SH-SY5Y (cell line): ENCODE measurements around the gene COL25A1.

Experiments
- GATA2 ChIP-seq: IDR thresholded peaks from 2 replicates; pipeline ENCODE4 v1.6.1; 2011; ENCODE audit warnings: mild to moderate bottlenecking, low read depth, low read length
- GATA3 ChIP-seq: IDR thresholded peaks from 2 replicates; pipeline ENCODE4 v1.6.1; 2011; ENCODE audit warnings: low read depth, mild to moderate bottlenecking, low read length, moderate library complexity

Gene COL25A1

GRCh38 chr4:109214622-109215301 is 87.7 kb downstream of the COL25A1 start:
- TF ChIP-seq GATA2, result no peak
- no peak for TF ChIP-seq GATA3

DNA sequence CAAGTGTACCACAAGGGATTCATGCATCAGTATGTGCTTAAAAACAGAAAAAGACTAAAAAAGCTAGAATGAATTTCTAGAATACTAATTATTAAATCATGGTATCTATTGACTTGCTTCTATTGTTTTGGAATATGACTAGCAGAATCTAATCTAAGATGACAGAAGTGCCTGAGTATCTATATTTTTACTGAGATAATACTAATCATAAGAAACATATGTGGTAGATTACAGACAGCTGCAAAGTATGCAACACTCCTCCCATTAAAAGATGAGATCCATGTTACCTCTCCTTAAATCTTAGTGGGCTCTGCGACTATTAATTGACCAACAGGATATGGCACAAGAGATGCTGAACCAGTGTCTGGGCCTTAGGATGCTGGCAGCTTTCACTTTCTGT is 89.4 kb downstream of the COL25A1 start:
- TF ChIP-seq GATA3 (no peak), GATA2 (no peak)

GRCh38 chr4:109211671-109212070 is 90.8 kb downstream of the COL25A1 start:
- TF ChIP-seq GATA2 (no peak), GATA3 (no peak)

- TF ChIP-seq GATA2, result no peak
- no peak for TF ChIP-seq GATA3
Measured at GRCh38 chr4:109209647-109210046, 92.8 kb downstream of the COL25A1 start.

DNA sequence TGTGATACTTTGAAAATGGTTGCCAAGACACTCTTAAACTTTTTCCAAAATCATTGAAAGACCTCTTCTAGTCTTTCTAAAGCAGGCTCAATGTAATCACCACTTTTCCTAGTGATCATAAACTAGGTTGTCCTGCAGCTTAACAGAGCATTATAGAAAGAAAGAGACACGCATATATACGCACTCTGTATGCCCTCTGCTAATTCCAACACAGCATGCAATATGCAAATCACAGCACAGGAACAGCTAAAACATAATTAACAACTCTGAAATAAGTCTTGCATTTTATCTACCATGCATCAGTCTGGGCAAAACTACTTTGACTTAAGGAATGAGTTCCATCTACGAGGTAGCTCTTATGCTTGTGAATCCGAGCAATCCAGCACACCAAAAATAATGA is 94.6 kb downstream of the COL25A1 start:
- TF ChIP-seq GATA2 (no peak), GATA3 (no peak)

DNA sequence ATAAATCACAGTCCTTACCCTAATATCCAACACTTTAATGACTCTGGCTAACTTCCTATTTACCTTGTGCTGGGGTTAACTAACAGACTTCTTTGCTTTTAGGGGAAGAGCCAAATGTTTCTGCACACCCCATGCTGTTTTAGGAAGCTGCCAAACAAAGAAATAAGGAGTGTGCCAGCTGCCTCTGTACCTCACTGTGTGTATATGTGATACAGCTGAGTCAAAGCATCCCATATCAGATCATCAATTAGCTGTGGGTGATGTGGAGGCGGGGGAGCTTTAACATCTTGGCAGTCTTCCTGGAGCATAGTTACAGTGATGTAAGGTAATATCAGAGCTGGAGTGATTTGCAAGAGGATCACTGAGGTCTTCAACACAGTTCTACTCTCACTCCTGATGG is 95.4 kb downstream of the COL25A1 start:
- TF ChIP-seq GATA2 (no peak), GATA3 (no peak)

GRCh38 chr4:109206620-109207019 is 95.8 kb downstream of the COL25A1 start:
- TF ChIP-seq GATA2 (no peak), GATA3 (no peak)

GRCh38 chr4:109205186-109205585 is 97.3 kb downstream of the COL25A1 start:
- TF ChIP-seq GATA3, result no peak
- no peak for TF ChIP-seq GATA2

DNA sequence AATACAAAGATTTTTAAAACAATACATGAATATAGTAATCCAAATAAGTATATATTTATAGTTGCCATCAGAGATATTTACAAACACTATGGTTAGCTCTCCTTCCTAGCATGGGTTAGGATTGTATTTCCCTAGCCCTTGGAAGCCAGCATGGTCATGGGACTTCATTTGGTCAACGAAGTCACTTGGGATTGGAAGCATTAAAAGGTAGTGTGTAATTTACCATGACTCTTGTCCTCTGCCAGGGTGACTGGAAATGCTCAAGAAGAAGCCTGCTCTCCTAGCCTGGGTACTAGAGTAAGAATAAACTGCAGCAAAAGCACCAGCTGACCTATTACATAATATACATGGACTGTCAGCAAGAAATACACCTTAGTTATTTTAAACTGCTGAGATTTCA is 102.9 kb downstream of the COL25A1 start:
- TF ChIP-seq GATA3 (no peak), GATA2 (no peak)

DNA sequence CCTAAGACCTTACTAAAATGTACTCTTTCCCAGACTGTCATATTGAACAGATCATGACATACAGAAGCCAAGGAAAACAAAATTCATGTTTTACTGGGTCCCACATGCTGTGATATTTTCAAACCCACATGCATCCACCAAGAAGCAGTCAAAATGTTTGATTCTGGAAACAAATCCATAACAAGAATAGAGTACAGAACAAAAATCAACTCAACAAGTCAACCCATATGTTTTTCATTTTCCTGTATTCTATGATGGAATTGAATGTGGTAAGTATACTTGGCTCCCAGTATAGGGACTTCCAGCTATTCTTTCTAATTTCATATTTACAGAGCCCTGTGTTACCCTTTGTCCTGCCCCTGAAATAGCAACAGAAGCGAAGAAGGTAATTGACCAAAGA is 106.8 kb downstream of the COL25A1 start:
- no peak for TF ChIP-seq GATA2
- no peak for TF ChIP-seq GATA3

DNA sequence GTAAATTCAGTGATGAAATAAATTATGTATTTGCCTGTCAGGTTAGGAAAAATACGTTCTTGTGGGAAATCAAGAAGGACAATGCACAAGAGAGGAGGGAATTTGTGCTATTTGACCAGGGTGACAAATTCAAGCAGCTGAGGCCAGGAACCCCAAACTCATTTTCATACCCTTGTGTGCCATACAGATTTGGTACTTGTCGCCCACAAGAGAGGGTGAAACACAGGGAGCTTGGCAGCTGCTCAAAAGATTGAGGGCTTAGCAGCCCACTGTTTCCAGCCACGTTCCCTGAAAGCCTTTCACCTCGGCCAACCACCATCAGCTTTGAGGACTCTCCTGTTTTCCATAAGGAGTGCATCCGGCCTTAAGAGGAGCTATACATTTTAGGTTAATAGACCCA is 111.2 kb downstream of the COL25A1 start:
- no peak for TF ChIP-seq GATA3
- no peak for TF ChIP-seq GATA2

- TF ChIP-seq GATA3 (no peak), GATA2 (no peak)
Measured at GRCh38 chr4:109186458-109186945, 116.0 kb downstream of the COL25A1 start.

DNA sequence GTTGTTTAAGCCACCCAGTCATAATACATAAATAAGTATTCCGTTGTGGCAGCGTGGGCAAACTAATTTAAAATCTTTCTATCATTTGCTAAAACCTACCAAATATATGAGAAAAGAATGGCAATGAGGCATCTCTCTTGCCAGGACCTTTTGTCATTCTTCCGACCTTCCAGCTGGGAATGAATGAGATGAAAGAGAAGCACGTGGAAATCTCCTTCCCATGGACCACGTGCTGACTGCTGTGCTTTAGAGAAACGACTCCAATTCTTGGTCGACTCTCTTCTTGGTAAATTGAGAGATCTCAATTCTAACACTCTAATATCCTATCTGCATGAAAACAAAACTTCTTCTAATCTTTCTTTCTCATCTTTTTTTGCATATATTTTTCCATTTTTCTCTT is 116.5 kb downstream of the COL25A1 start:
- TF ChIP-seq GATA2, result no peak
- TF ChIP-seq GATA3, result no peak

DNA sequence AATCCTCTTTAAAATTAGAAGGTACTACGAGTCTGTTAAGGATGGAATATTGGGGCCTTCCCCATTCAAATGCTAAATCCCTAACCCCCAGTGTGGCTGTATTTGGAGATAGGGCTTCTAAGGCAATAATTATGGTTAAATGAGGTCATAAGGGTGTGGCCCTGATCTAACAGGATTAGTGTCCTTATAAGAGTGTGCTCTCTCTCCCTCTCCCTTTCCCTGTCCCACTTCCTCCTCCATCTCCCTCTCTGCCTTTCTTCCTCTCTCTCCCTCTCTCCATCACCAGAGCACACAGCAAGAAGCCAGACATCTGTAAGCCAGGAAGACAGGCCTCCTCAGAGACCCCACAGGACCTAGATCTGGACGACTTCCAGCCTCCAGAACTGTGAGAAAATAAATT is 116.9 kb downstream of the COL25A1 start:
- TF ChIP-seq GATA2, result no peak
- TF ChIP-seq GATA3, result no peak

DNA sequence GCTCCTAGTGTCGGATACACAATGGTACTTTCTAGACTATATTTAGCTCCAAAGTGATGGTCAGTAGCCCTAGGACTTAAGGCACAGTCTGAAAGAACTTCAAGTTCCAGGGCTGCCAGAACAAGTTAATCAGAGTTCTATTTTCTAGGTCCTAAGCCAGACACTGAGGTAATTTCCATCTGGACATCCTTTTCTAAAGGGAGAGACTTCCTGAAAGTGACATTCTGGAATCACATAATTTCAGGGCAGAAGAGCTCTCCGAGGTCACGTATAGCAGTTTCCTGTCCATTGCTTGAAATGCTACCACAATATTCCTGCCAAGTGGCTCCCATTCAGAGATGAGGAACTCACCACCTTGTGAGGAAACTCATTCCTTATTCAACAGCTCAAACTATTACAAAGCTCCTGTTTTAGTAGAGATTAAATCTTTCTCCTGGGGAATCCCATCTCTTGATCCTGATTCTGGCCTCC is 117.9 kb downstream of the COL25A1 start:
- TF ChIP-seq GATA2 (no peak), GATA3 (no peak)
